Gastroesophageal sphincter (tissue), 4 donors: Measurements from ENCODE around the gene JOSD2. TPM values are rescaled to one million over a fixed set of nuclear protein-coding genes. Genes with fewer than 3 reads are reported as not detected.

ENCODE experiments used
- ATAC-seq: fragments of 150-250 bp; one replicate; pipeline ENCODE4 v1.9.1; 2016; ENCODE audit warnings: mild to moderate bottlenecking, moderate library complexity
- H3K27ac ChIP-seq, 4 donors: fragments of 200-600 bp; sonication (generic) in 3 of 4; 1 replicate in 3 of 4; 2 replicates in 1 of 4; pipeline ENCODE4 v1.5.1; 2016 to 2019
- H3K27me3 ChIP-seq: fragments of 200-600 bp; sonication (generic); one replicate; pipeline ENCODE4 v1.5.1; 2019
- H3K36me3 ChIP-seq, 2 donors: fragments of 200-600 bp; sonication (generic); one replicate each; pipeline ENCODE4 v1.5.1; 2019; ENCODE audit warnings: control low read depth in 1 of 2
- H3K4me1 ChIP-seq, 3 donors: fragments of 200-600 bp; sonication (generic); 1 replicate in 2 of 3; 2 replicates in 1 of 3; pipeline ENCODE4 v1.5.1; 2016 to 2019; ENCODE audit warnings: control low read depth in 2 of 3
- H3K4me3 ChIP-seq, 2 donors: fragments of 200-600 bp; sonication (generic); one replicate each; pipeline ENCODE4 v1.5.1; 2019; ENCODE audit warnings: mild to moderate bottlenecking in 1 of 2, moderate library complexity in 1 of 2
- H3K9me3 ChIP-seq, 3 donors: fragments of 200-600 bp; sonication (generic); one replicate each; pipeline ENCODE4 v1.5.1; 2017 to 2019; ENCODE audit warnings: control low read depth in 2 of 3
- CTCF ChIP-seq, 4 experiments: fragments of 200-600 bp in 2 of 4; fragments of 450-650 bp in 2 of 4; sonication (generic) in 1 of 4; IDR thresholded peaks; one replicate each; pipeline ENCODE4 v1.5.1; 2017 to 2019; ENCODE audit warnings: antibody characterized with exemption in 4 of 4, mild to moderate bottlenecking in 2 of 4, moderate library complexity in 2 of 4
- EP300 ChIP-seq: sonication (generic); formaldehyde crosslinking; IDR thresholded peaks from one replicate; pipeline ENCODE4 v1.6.1; 2017; ENCODE audit warnings: antibody characterized with exemption, mild to moderate bottlenecking
- POLR2A ChIP-seq, 2 donors: fragments of 450-650 bp; IDR thresholded peaks; one replicate each; pipeline ENCODE4 v1.6.1; 2017; ENCODE audit warnings: antibody characterized with exemption in 2 of 2, mild to moderate bottlenecking in 2 of 2, moderate library complexity in 1 of 2
- POLR2AphosphoS5 ChIP-seq: sonication (generic); formaldehyde crosslinking; IDR thresholded peaks from one replicate; pipeline ENCODE4 v1.6.1; 2017; ENCODE audit warnings: antibody characterized with exemption
- WGBS, 2 donors: methylation state at CpG; one replicate each; pipeline ENCODE4 v1.1.5; 2018; ENCODE audit warnings: low coverage in 1 of 2; 5-methylcytosine and 5-hydroxymethylcytosine counted together
- total RNA-seq, 4 donors: library from RNA; depleted of rRNA; stranded (reverse); fragments of >200 nt; gene quantifications; one replicate each; pipeline ENCODE4 v1.1.0, GENCODE V29; 2016

The JOSD2 gene
- total RNA-seq, 4 donors from 2014 or later = 16.1 to 39.8 (median 26.1) TPM

- no peak for ATAC-seq
- Histone ChIP-seq H3K4me3 (no peak overlapping the region), H3K27ac (no peak overlapping the region), H3K4me1 (no peaks in the 10 kb centered on the region), H3K36me3 (no peaks in the 10 kb centered on the region), H3K9me3 (no peaks in the 10 kb centered on the region), H3K27me3 (peaks cover 93% of the 10 kb centered on the region)
- 3 to 17% methylated on average over 13 to 20 of the region's 28 CpGs for WGBS, 2 donors
- TF ChIP-seq POLR2AphosphoS5 (no peak), POLR2A (IDR thresholded peaks at IDR 0.05) (no peak), CTCF (IDR thresholded peaks at IDR 0.05) (peak in 3 of 4 experiments; percentile 61 to 84 (median 79)), EP300 (no peak)
These were observed 49.7 kb downstream of the JOSD2 start for GRCh38 chr19:50461066-50461875.

GRCh38 chr19:50460161-50460765 is 50.7 kb downstream of the JOSD2 start:
- H3K9me3 ChIP-seq = no peaks in the 10 kb centered on the region
- WGBS, 2 donors = 22 to 23% methylated on average over 11 to 13 of the region's 13 CpGs
- peaks cover 86% of the 10 kb centered on the region for H3K27me3 ChIP-seq
- H3K27ac ChIP-seq = no peak overlapping the region
- no peaks in the 10 kb centered on the region for H3K4me1 ChIP-seq
- TF ChIP-seq POLR2AphosphoS5 (no peak), CTCF (IDR thresholded peaks at IDR 0.05) (no peak)
- no peak for ATAC-seq
- H3K4me3 ChIP-seq = no peak overlapping the region
- H3K36me3 ChIP-seq = no peaks in the 10 kb centered on the region

GRCh38 chr19:50459638-50460037 is 51.4 kb downstream of the JOSD2 start:
- Histone ChIP-seq H3K4me3 (no peak overlapping the region), H3K4me1 (no peaks in the 10 kb centered on the region), H3K27ac (no peak overlapping the region), H3K9me3 (no peaks in the 10 kb centered on the region), H3K36me3 (no peaks in the 10 kb centered on the region), H3K27me3 (peaks cover 84% of the 10 kb centered on the region)
- 40% methylated on average over 1 of the region's 1 CpG; no CpG with 5 or more reads in 1 of the 2 donors for WGBS, 2 donors
- ATAC-seq = no peak
- no peak for TF ChIP-seq POLR2AphosphoS5
- TF ChIP-seq POLR2A (IDR thresholded peaks at IDR 0.05) = no peak
- no peak for TF ChIP-seq CTCF (IDR thresholded peaks at IDR 0.05)
- TF ChIP-seq EP300 = no peak

- ATAC-seq = no peak
- H3K9me3 ChIP-seq = no peaks in the 10 kb centered on the region
- TF ChIP-seq POLR2AphosphoS5 = no peak
- TF ChIP-seq CTCF (IDR thresholded peaks at IDR 0.05) = no peak
- TF ChIP-seq POLR2A (IDR thresholded peaks at IDR 0.05) = no peak
- no peak for TF ChIP-seq EP300
- H3K36me3 ChIP-seq = no peaks in the 10 kb centered on the region
- no peaks in the 10 kb centered on the region for H3K4me1 ChIP-seq
- H3K4me3 ChIP-seq = no peak overlapping the region
- WGBS, 2 donors = 33% methylated on average over 3 of the region's 32 CpGs; no CpG with 5 or more reads in 1 of the 2 donors
- H3K27ac ChIP-seq = no peak overlapping the region
- H3K27me3 ChIP-seq = peaks cover 82% of the 10 kb centered on the region
These were observed 51.9 kb downstream of the JOSD2 start for GRCh38 chr19:50459067-50459456.
